WTC11 (cell line): ENCODE data around the gene PAM16. TPM values are rescaled to one million over a fixed set of nuclear protein-coding genes. Genes with fewer than 3 reads are reported as not detected.

Experiments used
- ATAC-seq: fragments of 200-7000 bp; cut with Tn5 transposase; 2 replicates; pipeline ENCODE4 v1.10.0; 2021; ENCODE audit warnings: mild to moderate bottlenecking, moderate library complexity
- CTCF ChIA-PET: fragments of 300-600 bp; sonication (Branson Sonifier 250); formaldehyde crosslinking; loops from one replicate; lab custom pipeline; 2021; ENCODE audit warnings: antibody characterized with exemption; lab: Charles Lee
- POLR2A ChIA-PET: fragments of 350-600 bp; sonication (Branson Sonifier 250); formaldehyde crosslinking; loops from one replicate; lab custom pipeline; 2021; ENCODE audit warnings: antibody characterized with exemption; lab: Charles Lee
- DNase-seq: peaks from one replicate; pipeline ENCODE4 v3.0.0; 2021; ENCODE audit warnings: low spot score
- H3K27ac Mint-ChIP-seq: 2 replicates; pipeline ENCODE4 v1.8.0; 2021; ENCODE audit warnings: mixed read lengths
- H3K27me3 Mint-ChIP-seq: 2 replicates; pipeline ENCODE4 v1.8.0; 2021; ENCODE audit warnings: low read depth, mild to moderate bottlenecking, moderate library complexity, mixed read lengths
- H3K36me3 Mint-ChIP-seq: 2 replicates; pipeline ENCODE4 v1.8.0; 2021; ENCODE audit warnings: mixed read lengths
- H3K4me1 Mint-ChIP-seq: 2 replicates; pipeline ENCODE4 v1.8.0; 2022; ENCODE audit warnings: mixed read lengths
- H3K4me3 Mint-ChIP-seq: 2 replicates; pipeline ENCODE4 v1.8.0; 2021; ENCODE audit warnings: mild to moderate bottlenecking, moderate library complexity, mixed read lengths
- H3K9me3 Mint-ChIP-seq: 2 replicates; pipeline ENCODE4 v1.8.0; 2021; ENCODE audit warnings: mixed read lengths
- ARID4B ChIP-seq: sonication (generic); formaldehyde crosslinking; IDR thresholded peaks from 2 replicates; pipeline ENCODE4 v1.8.0; 2023; ENCODE audit warnings: missing genetic modification reagents, mild to moderate bottlenecking, borderline replicate concordance
- E2F4 ChIP-seq: sonication (generic); formaldehyde crosslinking; IDR thresholded peaks from 2 replicates; pipeline ENCODE4 v1.8.1; 2022; ENCODE audit warnings: low read depth, mild to moderate bottlenecking, moderate library complexity, missing genetic modification reagents, borderline replicate concordance
- ESRRA ChIP-seq: sonication (generic); formaldehyde crosslinking; IDR thresholded peaks from 2 replicates; pipeline ENCODE4 v1.8.1; 2022; ENCODE audit warnings: mild to moderate bottlenecking, missing genetic modification reagents, borderline replicate concordance
- HMGXB4 ChIP-seq: sonication (generic); formaldehyde crosslinking; IDR thresholded peaks from 2 replicates; pipeline ENCODE4 v1.8.1; 2023; ENCODE audit warnings: mild to moderate bottlenecking, moderate library complexity, missing genetic modification reagents
- MYBL2 ChIP-seq: sonication (generic); formaldehyde crosslinking; IDR thresholded peaks from 2 replicates; pipeline ENCODE4 v1.8.1; 2023; ENCODE audit warnings: mild to moderate bottlenecking, moderate library complexity, missing genetic modification reagents
- PREB ChIP-seq: sonication (generic); formaldehyde crosslinking; IDR thresholded peaks from 2 replicates; pipeline ENCODE4 v1.8.1; 2022; ENCODE audit warnings: mild to moderate bottlenecking, missing genetic modification reagents, moderate library complexity, borderline replicate concordance
- RORB ChIP-seq: fragments of 250-450 bp; sonication (Bioruptor Pico); IDR thresholded peaks from 2 replicates; pipeline ENCODE4 v1.9.0; 2021; ENCODE audit warnings: mild to moderate bottlenecking
- STAT6 ChIP-seq: sonication (generic); formaldehyde crosslinking; conservative IDR thresholded peaks from 2 replicates; pipeline ENCODE4 v1.8.1; 2023; ENCODE audit warnings: mild to moderate bottlenecking, low read depth, missing genetic modification reagents, moderate library complexity
- ZNF317 ChIP-seq: sonication (generic); formaldehyde crosslinking; IDR thresholded peaks from 2 replicates; pipeline ENCODE4 v1.8.1; 2023; ENCODE audit warnings: low read depth, mild to moderate bottlenecking, moderate library complexity, missing genetic modification reagents, borderline replicate concordance
- ZNF416 ChIP-seq: fragments of 250-450 bp; sonication (Bioruptor Pico); IDR thresholded peaks from 2 replicates; pipeline ENCODE4 v1.9.0; 2021; ENCODE audit warnings: mild to moderate bottlenecking, inconsistent platforms
- ZSCAN18 ChIP-seq: fragments of 250-450 bp; sonication (Bioruptor Pico); IDR thresholded peaks from 2 replicates; pipeline ENCODE4 v2.1.2; 2022; ENCODE audit warnings: mild to moderate bottlenecking, moderate library complexity
- total RNA-seq: library from RNA; stranded (reverse); gene quantifications from 3 replicates; pipeline ENCODE4 v1.2.3, GENCODE V29; 2021

The PAM16 gene
- total RNA-seq, 1 experiment from 2014 or later = 88.9 TPM

- Mint-ChIP-seq H3K9me3 (no peaks in the 10 kb centered on the region), H3K4me1 (peaks cover 43% of the 10 kb centered on the region), H3K36me3 (no peaks in the 10 kb centered on the region), H3K4me3 (no peak overlapping the region), H3K27ac (no peak overlapping the region), H3K27me3 (no peaks in the 10 kb centered on the region)
- ChIA-PET CTCF (interaction anchor here (0.9 to 9.6 kb wide), 13 partner anchors 10 to 135 kb away, joined by 3 to 316 read pairs (median 8); partner anchors contain the start of gene PAM16), POLR2A (interaction anchor here (0.8 to 1.1 kb wide), 4 partner anchors 8 to 15 kb away, joined by 3 to 5 read pairs (median 4); no protein-coding TSS in a partner anchor)
- DNase-seq (no peak), ATAC-seq (no peak)
- no peak for TF ChIP-seq ZNF317
- no peak for TF ChIP-seq ZNF416 (CRISPR knock-in tag)
- TF ChIP-seq HMGXB4 (CRISPR knock-in tag) = no peak
- no peak for TF ChIP-seq E2F4 (CRISPR knock-in tag)
- no peak for TF ChIP-seq RORB (CRISPR knock-in tag)
- no peak for TF ChIP-seq MYBL2 (CRISPR knock-in tag)
- no peak for TF ChIP-seq ZSCAN18 (CRISPR knock-in tag)
- TF ChIP-seq STAT6 (CRISPR knock-in tag) = no peak
- TF ChIP-seq ESRRA (CRISPR knock-in tag) = no peak
- TF ChIP-seq ARID4B = no peak
- TF ChIP-seq PREB (CRISPR knock-in tag) = no peak
Measured at GRCh38 chr16:4388271-4389021, 37.3 kb upstream of the PAM16 start.
